ENCODE results near the gene KRTCAP3. TPM values are rescaled to one million over a fixed set of nuclear protein-coding genes. Genes with fewer than 3 reads are reported as not detected.
A peak's percentile ranks its signal among the peaks of the same experiment; 100 is the strongest.

Gene KRTCAP3
- total RNA-seq, 1 donor from 2014 or later = not detected

GRCh38 chr2:27441226-27441926 lies 805 bp upstream of the KRTCAP3 start:
- no peak for DNase-seq (ENCODE audit: low read depth in 2 of 2)

GRCh38 chr2:27442920-27443282 lies 720 bp downstream of the KRTCAP3 start:
- DNase-seq (ENCODE audit: low read depth in 2 of 2) = no peak

GRCh38 chr2:27445155-27445554 lies 3.0 kb downstream of the KRTCAP3 start:
- no peak for DNase-seq (ENCODE audit: low read depth in 2 of 2)

- DNase-seq (ENCODE audit: low read depth in 2 of 2) = no peak
Measured at GRCh38 chr2:27445615-27446014, 3.4 kb downstream of the KRTCAP3 start.

- no peak for DNase-seq (ENCODE audit: low read depth in 2 of 2)
Measured at GRCh38 chr2:27446057-27446456, 3.9 kb downstream of the KRTCAP3 start.

GRCh38 chr2:27448381-27448780 lies 6.2 kb downstream of the KRTCAP3 start:
- DNase-seq (ENCODE audit: low read depth in 2 of 2) = no peak

GRCh38 chr2:27451095-27451494 lies 8.9 kb downstream of the KRTCAP3 start:
- DNase-seq (ENCODE audit: low read depth in 2 of 2) = no peak

- no peak for DNase-seq (ENCODE audit: low read depth in 2 of 2)
Measured at GRCh38 chr2:27453968-27454367, 11.8 kb downstream of the KRTCAP3 start.

GRCh38 chr2:27461118-27461517 lies 18.9 kb downstream of the KRTCAP3 start:
- peak in 1 of 2 donors; percentile 10 for DNase-seq (ENCODE audit: low read depth in 2 of 2)

- no peak for DNase-seq (ENCODE audit: low read depth in 2 of 2)
Measured at GRCh38 chr2:27464443-27464842, 22.3 kb downstream of the KRTCAP3 start.

GRCh38 chr2:27471961-27472360 lies 29.8 kb downstream of the KRTCAP3 start:
- no peak for DNase-seq (ENCODE audit: low read depth in 2 of 2)

- no peak for DNase-seq (ENCODE audit: low read depth in 2 of 2)
Measured at GRCh38 chr2:27485496-27485895, 43.3 kb downstream of the KRTCAP3 start.

- DNase-seq (ENCODE audit: low read depth in 2 of 2) = peak; percentile 21 to 42
Measured at GRCh38 chr2:27489118-27489497, 46.9 kb downstream of the KRTCAP3 start.

GRCh38 chr2:27489498-27490397 lies 47.6 kb downstream of the KRTCAP3 start, which contains the start of gene IFT172:
Gene IFT172 (minus strand): TSS chr2:27489743. CDS start chr2:27489653, 90 bp downstream.
- DNase-seq (ENCODE audit: low read depth in 2 of 2) = peak; percentile 99

GRCh38 chr2:27492557-27492956 lies 50.4 kb downstream of the KRTCAP3 start:
- no peak for DNase-seq (ENCODE audit: low read depth in 2 of 2)

GRCh38 chr2:27493948-27494283 lies 51.7 kb downstream of the KRTCAP3 start:
- no peak for DNase-seq (ENCODE audit: low read depth in 2 of 2)

Other genes with a start within 250 kb of the KRTCAP3 start
- gene ATRAID, start 230.3 kb upstream of the KRTCAP3 start, total RNA-seq = 97.0 and 130 TPM in 2 replicates
- gene SLC5A6, start 230.1 kb upstream of the KRTCAP3 start, total RNA-seq = 12.0 and 26.0 TPM in 2 replicates
- gene CAD, start 225.0 kb upstream of the KRTCAP3 start, total RNA-seq = 24.0 and 29.6 TPM in 2 replicates
- gene SLC30A3, start 179.3 kb upstream of the KRTCAP3 start, total RNA-seq = 7.8 and 16.9 TPM in 2 replicates
- 0.44 and 1.4 TPM in 2 replicates for gene DNAJC5G, start 166.9 kb upstream of the KRTCAP3 start, total RNA-seq
- gene TRIM54, start 160.0 kb upstream of the KRTCAP3 start, total RNA-seq = 0.44 and 1.2 TPM in 2 replicates
- gene UCN, start 133.9 kb upstream of the KRTCAP3 start, total RNA-seq = 0.40 and 0.44 TPM in 2 replicates
- gene MPV17, start 119.3 kb upstream of the KRTCAP3 start, total RNA-seq = 32.7 and 34.2 TPM in 2 replicates
- gene GTF3C2, start 85.6 kb upstream of the KRTCAP3 start, total RNA-seq = 18.7 and 20.4 TPM in 2 replicates
- gene EIF2B4, start 72.0 kb upstream of the KRTCAP3 start, total RNA-seq = 21.4 and 23.0 TPM in 2 replicates
- 97.9 and 106 TPM in 2 replicates for gene SNX17, start 71.8 kb upstream of the KRTCAP3 start, total RNA-seq
- gene ZNF513, start 61.6 kb upstream of the KRTCAP3 start, total RNA-seq = 4.8 and 7.1 TPM in 2 replicates
- gene PPM1G, start 32.8 kb upstream of the KRTCAP3 start, total RNA-seq = 74.8 and 78.8 TPM in 2 replicates
- gene NRBP1, start 13.8 kb upstream of the KRTCAP3 start, total RNA-seq = 71.9 and 79.0 TPM in 2 replicates
- gene IFT172, start 47.4 kb downstream of the KRTCAP3 start, total RNA-seq = 7.6 and 8.5 TPM in 2 replicates
- 8.3 and 10.9 TPM in 2 replicates for gene FNDC4, start 52.8 kb downstream of the KRTCAP3 start, total RNA-seq
- 0.22 TPM in 1 of 2 replicates, not detected in the other for gene GCKR, start 54.5 kb downstream of the KRTCAP3 start, total RNA-seq
- 8.9 and 11.3 TPM in 2 replicates for gene ZNF512, start 140.7 kb downstream of the KRTCAP3 start, total RNA-seq
- 1.1 and 2.6 TPM in 2 replicates for gene CCDC121, start 186.6 kb downstream of the KRTCAP3 start, total RNA-seq
- 26.4 and 27.6 TPM in 2 replicates for gene GPN1, start 186.7 kb downstream of the KRTCAP3 start, total RNA-seq
- 8.7 and 18.3 TPM in 2 replicates for gene SUPT7L, start 221.2 kb downstream of the KRTCAP3 start, total RNA-seq
- gene SLC4A1AP, start 221.5 kb downstream of the KRTCAP3 start, total RNA-seq = 14.6 and 18.7 TPM in 2 replicates